Colon (tissue), 2 donors: ENCODE data around the gene FBXO10.
"Not testable (repeated sequence)": the region's sequence is repeated elsewhere in the genome, so short reads cannot be mapped to it uniquely, and the experiment has no call there.

Source experiments
- FAIRE-seq: peaks from 2 replicates; lab custom pipeline; 2012; peaks lifted over from hg19 to GRCh38; lab: Jason Lieb, UNC
- donor health status: control.
- donor health status: control.

FBXO10 gene

DNA sequence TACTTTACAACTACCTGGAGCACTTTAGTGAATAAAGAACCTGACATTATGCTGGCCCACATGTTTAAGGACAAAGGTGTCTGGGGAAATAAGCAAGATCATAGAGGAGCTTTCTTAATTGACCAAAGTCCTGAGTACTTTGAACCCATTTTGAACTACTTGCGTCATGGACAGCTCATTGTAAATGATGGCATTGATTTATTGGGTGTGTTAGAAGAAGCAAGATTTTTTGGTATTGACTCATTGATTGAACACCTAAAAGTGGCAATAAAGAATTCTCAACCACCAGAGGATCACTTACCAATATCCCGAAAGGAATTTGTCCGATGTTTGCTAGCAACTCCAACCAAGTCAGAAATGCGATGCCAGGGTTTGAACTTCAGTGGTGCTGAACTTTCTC lies 98.7 kb downstream of the FBXO10 start:
- not testable (repeated sequence) for FAIRE-seq

- no peak for FAIRE-seq
Observed at GRCh38 chr9:37476930-37477329, 99.2 kb downstream of the FBXO10 start.

DNA sequence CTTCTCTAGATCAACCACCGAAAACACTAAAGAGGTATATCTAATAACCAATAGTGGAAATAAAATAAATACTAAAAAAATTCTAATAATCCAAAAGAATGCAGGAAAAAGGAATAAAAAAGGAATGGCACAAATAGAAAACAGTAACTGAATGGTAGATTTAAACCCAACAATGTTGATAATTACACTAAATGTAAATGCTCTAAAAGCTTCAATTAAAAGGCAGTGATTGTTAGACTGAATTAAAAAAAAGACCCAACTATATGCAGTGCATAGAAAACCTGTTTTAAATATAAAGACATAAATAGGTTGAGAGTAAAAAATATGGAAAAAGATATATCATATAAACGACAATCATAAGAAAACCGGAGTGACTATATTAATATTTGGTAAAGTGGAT lies 101.7 kb downstream of the FBXO10 start:
- no peak for FAIRE-seq

DNA sequence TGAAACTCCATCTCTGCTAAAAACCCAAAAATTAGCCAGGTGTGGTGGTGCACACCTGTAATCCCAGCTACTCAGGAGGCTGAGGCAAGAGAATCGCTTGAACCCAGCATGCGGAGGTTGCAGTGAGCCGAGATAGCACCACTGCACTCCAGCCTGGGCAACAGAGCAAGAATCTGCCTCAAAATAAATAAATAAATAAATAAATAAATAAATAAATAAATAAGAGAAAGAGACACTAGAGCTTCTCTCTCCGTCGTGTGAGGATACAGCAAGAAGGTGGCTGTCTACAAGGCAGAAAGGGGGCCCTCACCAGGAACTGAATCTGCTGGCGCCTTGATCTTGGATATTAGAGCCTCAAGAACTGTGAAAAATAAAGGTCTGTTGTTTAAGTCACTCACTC lies 102.2 kb downstream of the FBXO10 start:
- not testable (repeated sequence) for FAIRE-seq

GRCh38 chr9:37471942-37472684 lies 104.1 kb downstream of the FBXO10 start:
- FAIRE-seq, result no peak

GRCh38 chr9:37468620-37469019 lies 107.6 kb downstream of the FBXO10 start:
- FAIRE-seq, result no peak

DNA sequence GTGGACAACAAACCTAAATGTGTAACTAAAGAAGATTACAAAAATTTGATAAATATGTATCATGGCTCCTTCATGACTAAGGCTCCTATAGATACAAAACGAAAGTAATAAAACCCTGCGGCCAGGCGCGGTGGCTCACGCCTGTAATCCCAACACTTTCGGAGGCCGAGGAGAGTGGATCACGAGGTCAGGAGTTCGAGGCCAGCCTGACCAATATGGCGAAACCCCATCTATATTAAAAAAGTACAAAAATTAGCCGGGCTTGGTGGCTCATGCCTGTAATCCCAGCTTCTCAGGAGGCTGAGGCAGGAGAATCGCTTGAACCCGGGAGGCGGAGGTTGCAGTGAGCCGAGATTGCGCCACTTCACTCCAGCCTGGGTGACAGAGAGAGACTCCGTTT lies 108.7 kb downstream of the FBXO10 start:
- not testable (repeated sequence) for FAIRE-seq

GRCh38 chr9:37466037-37466709 lies 110.0 kb downstream of the FBXO10 start:
- FAIRE-seq, result no peak

DNA sequence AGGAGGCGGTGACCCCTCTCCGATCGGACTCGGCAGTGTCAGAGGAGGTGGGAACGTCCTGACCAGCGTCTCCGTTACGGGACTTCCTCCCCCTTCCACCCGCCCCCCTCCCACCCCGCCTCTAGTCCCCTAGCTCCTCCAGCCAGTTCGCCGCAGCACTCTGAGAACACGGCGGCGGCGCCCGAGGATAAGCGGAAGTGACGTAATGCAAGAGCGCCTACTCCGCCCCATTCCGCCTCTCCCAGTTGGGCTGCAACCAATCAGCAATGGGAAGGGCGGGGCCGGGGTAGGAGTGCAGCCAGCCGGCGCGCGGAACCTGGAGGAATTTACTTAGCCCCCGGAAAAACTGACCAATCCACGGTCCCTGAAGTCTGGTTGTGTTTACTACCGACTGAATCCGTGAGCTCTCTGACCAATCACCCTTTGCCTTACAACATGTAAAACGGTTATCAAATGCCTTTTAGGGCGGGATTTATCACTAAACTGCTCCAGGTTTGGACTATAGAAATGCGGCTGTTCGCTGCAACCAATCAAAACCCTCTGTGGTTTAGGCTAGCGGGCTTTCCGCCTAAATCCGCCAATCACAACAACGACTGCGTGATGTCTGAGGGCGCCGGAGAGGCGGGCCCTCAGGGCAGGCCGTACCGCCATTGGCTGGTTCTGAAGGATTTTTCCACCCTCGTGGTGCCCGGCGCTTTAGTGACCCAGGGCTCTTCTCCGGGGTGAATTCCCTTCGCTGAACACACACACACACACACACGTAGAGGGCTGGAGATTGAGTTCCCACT lies 110.7 kb downstream of the FBXO10 start, which contains the start of gene ZBTB5:
Gene ZBTB5 (minus strand): TSS at position 202 of the 788 bp plus-strand sequence. CDS start 22,899 bp downstream, outside the sequence.
- peak; percentile 87 for FAIRE-seq

DNA sequence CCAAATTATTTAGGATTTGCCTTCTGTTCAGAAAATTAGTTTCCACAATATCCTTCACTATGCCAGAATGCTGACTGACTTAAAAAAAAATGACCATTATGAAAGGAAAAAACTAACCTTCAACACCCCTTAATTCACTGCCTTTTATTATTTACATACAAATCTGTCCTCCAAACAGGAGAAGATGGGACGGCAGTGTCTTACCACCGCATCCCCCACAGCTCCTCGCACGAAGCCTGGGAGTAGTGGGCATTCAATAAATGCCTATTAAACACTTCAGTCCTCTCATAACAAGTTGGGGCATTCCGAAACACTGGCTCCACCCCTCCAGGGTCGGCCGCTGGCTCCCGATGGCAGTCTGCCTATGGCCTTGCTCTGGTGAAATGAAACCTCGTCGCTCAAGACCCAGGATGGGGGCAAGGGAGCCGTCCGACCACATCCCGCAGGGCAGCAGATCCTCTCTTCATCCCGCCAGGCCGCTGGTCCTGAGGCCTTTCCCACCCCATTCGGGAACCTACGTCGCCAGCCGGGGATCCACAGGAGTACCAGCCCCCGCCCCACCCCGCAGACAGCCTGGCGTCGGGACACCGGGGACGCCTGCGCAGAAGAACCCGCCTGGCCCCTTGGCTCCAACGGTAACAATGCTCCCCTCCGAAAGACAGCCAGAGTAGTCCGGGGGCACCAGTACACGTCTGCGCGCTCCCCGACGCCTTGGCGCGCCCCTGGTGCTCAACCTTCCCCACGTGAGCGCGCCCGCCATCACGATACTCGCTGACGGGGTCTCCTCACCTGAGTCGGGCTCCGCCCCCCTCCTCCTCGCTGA lies 111.5 kb downstream of the FBXO10 start:
- no peak for FAIRE-seq

GRCh38 chr9:37464006-37464405 lies 112.2 kb downstream of the FBXO10 start:
- FAIRE-seq, result no peak
